H1 (cell line): ENCODE data around the gene MLANA. TPM values are rescaled to one million over a fixed set of nuclear protein-coding genes. Genes with fewer than 3 reads are reported as not detected.

Experiments
- CTCF ChIA-PET: fragments of 300-600 bp; sonication (Branson Sonifier 250); formaldehyde crosslinking; loops from one replicate; lab custom pipeline; 2021; ENCODE audit not compliant: partially characterized antibody; lab: Charles Lee
- POLR2A ChIA-PET: fragments of 300-600 bp; sonication (Branson Sonifier 250); formaldehyde crosslinking; loops from one replicate; lab custom pipeline; 2021; ENCODE audit warnings: inconsistent platforms; ENCODE audit not compliant: partially characterized antibody; lab: Charles Lee
- DNase-seq, 2 experiments: peaks; one replicate each; pipeline versions ENCODE4 v3.0.0 to v3.0.0-alpha.2; 2010 to 2022; ENCODE audit warnings: low spot score in 2 of 2, low read depth in 1 of 2, mixed read lengths in 1 of 2
- FAIRE-seq: peaks from 2 replicates; lab custom pipeline; 2011; peaks lifted over from hg19 to GRCh38; lab: Jason Lieb, UNC
- H2AFZ ChIP-seq: 2 replicates; pipeline ENCODE4 v1.8.1; 2012; ENCODE audit warnings: low read length, inconsistent platforms
- H2AK5ac ChIP-seq: 2 replicates; pipeline ENCODE4 v1.6.1; 2013; ENCODE audit warnings: low read depth, low read length
- H2BK120ac ChIP-seq: replicated peaks from 2 replicates; pipeline ENCODE3; 2013; ENCODE audit warnings: low read depth, low read length, inconsistent platforms
- H2BK12ac ChIP-seq: 2 replicates; pipeline ENCODE4 v1.6.1; 2013; ENCODE audit warnings: low read depth, low read length
- H2BK15ac ChIP-seq: 2 replicates; pipeline ENCODE4 v1.6.1; 2013; ENCODE audit warnings: low read length
- H2BK20ac ChIP-seq: 2 replicates; pipeline ENCODE4 v1.6.1; 2013; ENCODE audit warnings: low read length
- H2BK5ac ChIP-seq: 2 replicates; pipeline ENCODE4 v1.6.1; 2013; ENCODE audit warnings: low read depth, low read length
- H3K14ac ChIP-seq: 2 replicates; pipeline ENCODE4 v1.6.1; 2013; ENCODE audit warnings: inconsistent platforms; ENCODE audit not compliant: insufficient read length
- H3K18ac ChIP-seq: 2 replicates; pipeline ENCODE4 v1.6.1; 2013; ENCODE audit warnings: low read length; ENCODE audit errors: extremely low read depth
- H3K23ac ChIP-seq: 2 replicates; pipeline ENCODE4 v1.6.1; 2013; ENCODE audit warnings: inconsistent platforms; ENCODE audit not compliant: insufficient read length
- H3K23me2 ChIP-seq: 2 replicates; pipeline ENCODE4 v1.6.1; 2013; ENCODE audit warnings: low read depth, low read length
- H3K27ac ChIP-seq: 2 replicates; pipeline ENCODE4 v1.6.1; 2011; ENCODE audit warnings: low read depth, low read length, inconsistent platforms
- H3K27me3 ChIP-seq, 4 experiments: replicated peaks in 1 of 4; 1 replicate in 1 of 4; 2 replicates in 3 of 4; pipeline versions ENCODE4 v1.6.1 to v1.8.1; 2011 to 2013; ENCODE audit warnings: low read length in 3 of 4, mild to moderate bottlenecking in 3 of 4, inconsistent platforms in 2 of 4, mixed read lengths in 2 of 4, moderate library complexity in 1 of 4; ENCODE audit not compliant: control insufficient read depth in 3 of 4, insufficient read depth in 3 of 4; ENCODE audit errors: extremely low read depth in 1 of 4
- H3K36me3 ChIP-seq, 4 experiments: 2 replicates each; pipeline versions ENCODE4 v1.6.1 to v1.8.1; 2011 to 2013; ENCODE audit warnings: mild to moderate bottlenecking in 4 of 4, low read length in 3 of 4, moderate library complexity in 2 of 4, control low read depth in 1 of 4, inconsistent platforms in 1 of 4; ENCODE audit not compliant: insufficient read depth in 4 of 4, control insufficient read depth in 2 of 4
- H3K4ac ChIP-seq: replicated peaks from 2 replicates; pipeline ENCODE3; 2013; ENCODE audit warnings: low read length, low read depth, mixed read lengths, inconsistent platforms; ENCODE audit not compliant: insufficient read length
- H3K4me1 ChIP-seq, 4 experiments: replicated peaks in 1 of 4; 1 replicate in 1 of 4; 2 replicates in 3 of 4; pipeline versions ENCODE4 v1.6.1 to v1.8.1; 2011 to 2013; ENCODE audit warnings: low read length in 3 of 4, inconsistent platforms in 2 of 4, mixed read lengths in 1 of 4; ENCODE audit not compliant: insufficient read depth in 4 of 4, control insufficient read depth in 3 of 4
- H3K4me2 ChIP-seq, 2 experiments: 2 replicates each; pipeline versions ENCODE4 v1.6.1 to v1.8.1; 2011 to 2013; ENCODE audit warnings: low read depth in 2 of 2, low read length in 2 of 2, control low read depth in 1 of 2, inconsistent platforms in 1 of 2, mild to moderate bottlenecking in 1 of 2; ENCODE audit not compliant: insufficient read depth in 1 of 2
- H3K4me3 ChIP-seq, 4 experiments: fragments of 200-600, 300-600 bp in 1 of 4; sonication (generic), shearing (Covaris generic), sonication (Bioruptor Twin) in 1 of 4; 2 replicates each; pipeline versions ENCODE4 v1.5.1 to v1.8.1; 2011 to 2016; ENCODE audit warnings: low read length in 4 of 4, low read depth in 3 of 4, control low read depth in 2 of 4, inconsistent platforms in 2 of 4, mild to moderate bottlenecking in 2 of 4, mixed read lengths in 1 of 4, moderate library complexity in 1 of 4; ENCODE audit not compliant: insufficient read depth in 2 of 4; ENCODE audit errors: extremely low read depth in 1 of 4
- H3K56ac ChIP-seq: replicated peaks from 2 replicates; pipeline ENCODE3; 2013; ENCODE audit warnings: low read depth, mild to moderate bottlenecking, mixed read lengths, low read length, inconsistent platforms; ENCODE audit not compliant: insufficient read length
- H3K79me1 ChIP-seq: 2 replicates; pipeline ENCODE4 v1.6.1; 2013; ENCODE audit warnings: low read depth, low read length, control low read depth
- H3K79me2 ChIP-seq, 2 experiments: 2 replicates each; pipeline versions ENCODE4 v1.6.1 to v1.8.1; 2012 to 2013; ENCODE audit warnings: low read length in 2 of 2, mild to moderate bottlenecking in 2 of 2, inconsistent platforms in 1 of 2; ENCODE audit not compliant: insufficient read depth in 2 of 2, control insufficient read depth in 1 of 2
- H3K9ac ChIP-seq, 4 experiments: replicated peaks in 1 of 4; 1 replicate in 1 of 4; 2 replicates in 3 of 4; pipeline versions ENCODE4 v1.6.1 to v1.8.1; 2011 to 2013; ENCODE audit warnings: low read depth in 3 of 4, low read length in 3 of 4, control low read depth in 2 of 4, mild to moderate bottlenecking in 2 of 4, moderate library complexity in 2 of 4, inconsistent platforms in 1 of 4; ENCODE audit errors: extremely low read depth in 1 of 4
- H3K9me3 ChIP-seq, 2 experiments: 2 replicates each; pipeline versions ENCODE4 v1.6.1 to v1.8.1; 2012 to 2013; ENCODE audit warnings: mild to moderate bottlenecking in 2 of 2, moderate library complexity in 2 of 2, control low read depth in 1 of 2, inconsistent platforms in 1 of 2, low read depth in 1 of 2, low read length in 1 of 2, mixed read lengths in 1 of 2; ENCODE audit not compliant: insufficient read depth in 2 of 2
- H4K20me1 ChIP-seq, 2 experiments: replicated peaks in 1 of 2; 2 replicates each; pipeline versions ENCODE3 to v1.8.1; 2011 to 2013; ENCODE audit warnings: inconsistent platforms in 2 of 2, low read length in 2 of 2, mild to moderate bottlenecking in 1 of 2; ENCODE audit not compliant: insufficient read depth in 2 of 2, control insufficient read depth in 1 of 2
- H4K5ac ChIP-seq: 2 replicates; pipeline ENCODE4 v1.6.1; 2013; ENCODE audit warnings: low read length, low read depth, mixed read lengths, inconsistent platforms; ENCODE audit not compliant: insufficient read length
- H4K8ac ChIP-seq: 2 replicates; pipeline ENCODE4 v1.8.0; 2013; ENCODE audit warnings: mild to moderate bottlenecking, moderate library complexity, low read length, inconsistent platforms; ENCODE audit not compliant: insufficient read depth; ENCODE audit errors: extremely low read depth
- H4K91ac ChIP-seq: replicated peaks from 2 replicates; pipeline ENCODE3; 2013; ENCODE audit warnings: low read length, mixed read lengths, inconsistent platforms; ENCODE audit not compliant: insufficient read length
- CBX5 ChIP-seq: fragments of 300-800, 300-1000 bp; sonication (generic); IDR thresholded peaks from 2 replicates; pipeline ENCODE4 v1.7.1; 2016; ENCODE audit warnings: antibody characterized with exemption, low read length, low read depth
- CEBPB ChIP-seq: IDR thresholded peaks from 2 replicates; pipeline ENCODE4 v1.6.1; 2012; ENCODE audit warnings: low read depth, low read length
- GABPA ChIP-seq: IDR thresholded peaks from 2 replicates; pipeline ENCODE4 v1.6.1; 2011; ENCODE audit warnings: mild to moderate bottlenecking, low read length, moderate library complexity, borderline replicate concordance; ENCODE audit not compliant: insufficient read depth
- KDM1A ChIP-seq: fragments of 200-600, 300-600 bp; sonication (generic); IDR thresholded peaks from 2 replicates; pipeline ENCODE4 v1.7.1; 2016; ENCODE audit warnings: mild to moderate bottlenecking, low read length, borderline replicate concordance
- POLR2A ChIP-seq, 2 experiments: IDR thresholded peaks; 1 replicate in 1 of 2; 2 replicates in 1 of 2; pipeline ENCODE4 v1.6.1; 2011; ENCODE audit warnings: low read depth in 2 of 2, low read length in 2 of 2, mild to moderate bottlenecking in 2 of 2; ENCODE audit errors: control extremely low read depth in 1 of 2
- RAD21 ChIP-seq, 2 experiments: IDR thresholded peaks in 1 of 2; conservative IDR thresholded peaks in 1 of 2; 2 replicates each; pipeline ENCODE4 v1.6.1; 2011; ENCODE audit warnings: low read depth in 2 of 2, low read length in 2 of 2, improper control_type of control experiment in 1 of 2, inconsistent platforms in 1 of 2, mild to moderate bottlenecking in 1 of 2, moderate library complexity in 1 of 2
- RBBP5 ChIP-seq: IDR thresholded peaks from 2 replicates; pipeline ENCODE4 v1.7.1; 2012; ENCODE audit warnings: low read depth, mild to moderate bottlenecking, inconsistent platforms, low read length, moderate library complexity, borderline replicate concordance
- TAF1 ChIP-seq: IDR thresholded peaks from 2 replicates; pipeline ENCODE4 v1.6.1; 2011; ENCODE audit warnings: mild to moderate bottlenecking, low read depth, low read length
- TAF7 ChIP-seq: optimal IDR thresholded peaks from 2 replicates; pipeline ENCODE3; 2011; ENCODE audit warnings: low read depth, mild to moderate bottlenecking, inconsistent platforms, low read length, moderate library complexity, borderline replicate concordance
- polyA plus RNA-seq, 7 experiments: library from polyadenylated mRNA; depleted of rRNA in 3 of 7; stranded (reverse) in 5 of 7; unstranded in 2 of 7; fragments of >200 nt in 5 of 7; fragments of 200-250 nt in 2 of 7; gene quantifications; 1 replicate in 5 of 7; 2 replicates in 1 of 7; 4 replicates in 1 of 7; pipeline versions ENCODE4 v1.2.1 to v1.2.3, GENCODE V29; 2011 to 2013; ENCODE audit warnings: missing spikeins in 2 of 7, mixed read lengths in 2 of 7
- total RNA-seq: library from RNA; stranded (reverse); fragmentation: NEBNext Ultra II Directional; extraction: Animal tissue kit (Norgen Biotek cat#: 25700); gene quantifications from 2 replicates; pipeline ENCODE4 v1.2.1, GENCODE V29; 2021
- TF ChIP-seq, protein P1 (sequence below): IDR thresholded peaks from 2 replicates; pipeline ENCODE4 v1.6.1; 2012; ENCODE audit warnings: low read length, inconsistent platforms
- TF ChIP-seq, protein P2 (sequence below), 3 experiments: IDR thresholded peaks; 1 replicate in 2 of 3; 2 replicates in 1 of 3; pipeline versions ENCODE4 v1.5.1 to v1.6.1; 2011; ENCODE audit warnings: low read length in 3 of 3, mild to moderate bottlenecking in 3 of 3, inconsistent platforms in 2 of 3, low read depth in 1 of 3, moderate library complexity in 1 of 3; ENCODE audit not compliant: insufficient read depth in 1 of 3; ENCODE audit errors: control extremely low read depth in 1 of 3

The MLANA gene
- total and polyA plus RNA-seq, 2 of the 8 experiments (the other 6 are each of a cell fraction or from before 2014, with no cell fraction given), result not detected

DNA sequence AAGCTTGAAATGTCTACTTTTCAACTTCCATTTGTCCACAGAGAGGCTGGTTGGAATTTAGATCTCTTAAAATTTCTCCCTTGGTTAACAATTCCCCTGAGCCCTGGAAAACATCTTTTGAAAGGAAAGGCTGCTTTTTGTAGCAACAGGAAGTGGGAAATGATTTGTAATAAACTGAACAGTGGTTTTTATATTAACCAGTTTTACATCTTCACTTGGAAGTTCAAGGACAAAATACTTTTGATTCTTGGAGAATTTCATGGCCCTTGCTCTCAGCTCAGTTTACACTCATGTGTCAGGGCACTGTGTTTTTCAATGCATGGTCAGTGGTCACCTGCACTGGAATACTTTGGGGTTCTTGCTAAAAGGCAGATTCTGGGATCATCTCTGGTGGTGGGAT lies 9.9 kb downstream of the MLANA start:
- no peaks in the 10 kb centered on the region for H3K79me2 ChIP-seq
- no peak overlapping the region for H4K5ac ChIP-seq
- H4K20me1 ChIP-seq, result no peaks in the 10 kb centered on the region
- H2BK15ac ChIP-seq, result no peak overlapping the region
- no peak for FAIRE-seq
- H3K9me3 ChIP-seq, result no peaks in the 10 kb centered on the region
- no peak overlapping the region for H2BK120ac ChIP-seq
- H2AFZ ChIP-seq, result no peak overlapping the region
- no peak overlapping the region for H4K8ac ChIP-seq
- H3K23me2 ChIP-seq, result no peaks in the 10 kb centered on the region
- no peak overlapping the region for H2BK12ac ChIP-seq
- no peak overlapping the region for H3K18ac ChIP-seq
- no peak overlapping the region for H3K27ac ChIP-seq
- H3K27me3 ChIP-seq, result no peaks in the 10 kb centered on the region
- no peak for DNase-seq
- no peak overlapping the region for H2BK20ac ChIP-seq
- no peak overlapping the region for H3K14ac ChIP-seq
- no peak overlapping the region for H4K91ac ChIP-seq
- ChIA-PET CTCF (interaction anchor here (1.2 to 9.8 kb wide), 3 partner anchors 14 to 123 kb away, joined by 3 to 120 read pairs (median 6); no protein-coding TSS in a partner anchor), POLR2A (no interaction called here)
- no peaks in the 10 kb centered on the region for H3K4me1 ChIP-seq
- H3K9ac ChIP-seq, result no peak overlapping the region
- H3K79me1 ChIP-seq, result no peaks in the 10 kb centered on the region; the same call in 1 of the 2 replicates
- no peak overlapping the region for H2AK5ac ChIP-seq
- H3K36me3 ChIP-seq, result no peaks in the 10 kb centered on the region
- H3K4ac ChIP-seq, result no peak overlapping the region
- H2BK5ac ChIP-seq, result no peak overlapping the region
- no peak overlapping the region for H3K23ac ChIP-seq
- H3K4me3 ChIP-seq, result no peak overlapping the region
- H3K56ac ChIP-seq, result no peak overlapping the region
- H3K4me2 ChIP-seq, result no peak overlapping the region
- TF ChIP-seq POLR2A (IDR thresholded peaks at IDR 0.05; ENCODE audit: control extremely low read depth in 1 of 2, low read depth in 2 of 2, low read length in 2 of 2) (no peak), GABPA (no peak), TAF1 (no peak), RAD21 (IDR thresholded peaks at IDR 0.05 in 1 of 2, conservative IDR thresholded peaks at IDR 0.05 in 1 of 2; ENCODE audit: low read depth in 2 of 2, low read length in 2 of 2) (no peak), KDM1A (no peak), RBBP5 (no peak), TAF7 (no peak), CEBPB (no peak), CBX5 (no peak)
- TF ChIP-seq, protein P1, sequence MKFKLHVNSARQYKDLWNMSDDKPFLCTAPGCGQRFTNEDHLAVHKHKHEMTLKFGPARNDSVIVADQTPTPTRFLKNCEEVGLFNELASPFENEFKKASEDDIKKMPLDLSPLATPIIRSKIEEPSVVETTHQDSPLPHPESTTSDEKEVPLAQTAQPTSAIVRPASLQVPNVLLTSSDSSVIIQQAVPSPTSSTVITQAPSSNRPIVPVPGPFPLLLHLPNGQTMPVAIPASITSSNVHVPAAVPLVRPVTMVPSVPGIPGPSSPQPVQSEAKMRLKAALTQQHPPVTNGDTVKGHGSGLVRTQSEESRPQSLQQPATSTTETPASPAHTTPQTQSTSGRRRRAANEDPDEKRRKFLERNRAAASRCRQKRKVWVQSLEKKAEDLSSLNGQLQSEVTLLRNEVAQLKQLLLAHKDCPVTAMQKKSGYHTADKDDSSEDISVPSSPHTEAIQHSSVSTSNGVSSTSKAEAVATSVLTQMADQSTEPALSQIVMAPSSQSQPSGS, result no peak
- TF ChIP-seq, protein P2, sequence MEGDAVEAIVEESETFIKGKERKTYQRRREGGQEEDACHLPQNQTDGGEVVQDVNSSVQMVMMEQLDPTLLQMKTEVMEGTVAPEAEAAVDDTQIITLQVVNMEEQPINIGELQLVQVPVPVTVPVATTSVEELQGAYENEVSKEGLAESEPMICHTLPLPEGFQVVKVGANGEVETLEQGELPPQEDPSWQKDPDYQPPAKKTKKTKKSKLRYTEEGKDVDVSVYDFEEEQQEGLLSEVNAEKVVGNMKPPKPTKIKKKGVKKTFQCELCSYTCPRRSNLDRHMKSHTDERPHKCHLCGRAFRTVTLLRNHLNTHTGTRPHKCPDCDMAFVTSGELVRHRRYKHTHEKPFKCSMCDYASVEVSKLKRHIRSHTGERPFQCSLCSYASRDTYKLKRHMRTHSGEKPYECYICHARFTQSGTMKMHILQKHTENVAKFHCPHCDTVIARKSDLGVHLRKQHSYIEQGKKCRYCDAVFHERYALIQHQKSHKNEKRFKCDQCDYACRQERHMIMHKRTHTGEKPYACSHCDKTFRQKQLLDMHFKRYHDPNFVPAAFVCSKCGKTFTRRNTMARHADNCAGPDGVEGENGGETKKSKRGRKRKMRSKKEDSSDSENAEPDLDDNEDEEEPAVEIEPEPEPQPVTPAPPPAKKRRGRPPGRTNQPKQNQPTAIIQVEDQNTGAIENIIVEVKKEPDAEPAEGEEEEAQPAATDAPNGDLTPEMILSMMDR (IDR thresholded peaks at IDR 0.05; ENCODE audit: control extremely low read depth in 1 of 3, insufficient read depth in 1 of 3, low read depth in 1 of 3, low read length in 3 of 3), result no peak
